HG03045 (cell line): ENCODE results near the gene RNF38.
"Not testable (repeated sequence)": the region's sequence is repeated elsewhere in the genome, so short reads cannot be mapped to it uniquely, and the experiment has no call there.

ENCODE experiments used
- ATAC-seq: cut with Tn5 transposase; IDR thresholded peaks from one replicate; pipeline ENCODE4 v1.9.1; 2021; ENCODE audit warnings: mild to moderate bottlenecking, moderate library complexity; ENCODE audit not compliant: unreplicated experiment

Gene RNF38

DNA sequence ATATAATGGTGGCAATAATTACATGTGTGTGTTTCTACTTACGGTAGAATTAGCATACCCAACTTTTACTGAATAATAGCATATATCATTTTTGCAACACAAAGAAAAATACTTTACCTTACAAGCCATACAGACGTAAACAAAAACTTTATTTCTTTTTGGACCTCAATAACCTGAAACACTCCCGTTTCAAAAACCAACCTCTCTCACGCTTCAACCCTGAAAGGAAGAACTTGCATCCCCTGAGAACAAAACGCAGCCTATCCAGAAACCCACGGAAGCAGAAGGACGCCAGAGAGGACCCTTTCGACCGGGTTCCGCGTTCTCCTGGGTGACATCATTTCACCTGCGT, at the start of gene RNF38:
Gene RNF38 (minus strand): TSS at position 290 of the 352 bp plus-strand sequence. CDS start 161 bp downstream, at position 129.
- ATAC-seq = no peak

- ATAC-seq = not testable (repeated sequence)
Observed at GRCh38 chr9:36448555-36448954, 48.5 kb upstream of the RNF38 start.

- ATAC-seq = no peak
Observed at GRCh38 chr9:36448017-36448416, 47.9 kb upstream of the RNF38 start.

DNA sequence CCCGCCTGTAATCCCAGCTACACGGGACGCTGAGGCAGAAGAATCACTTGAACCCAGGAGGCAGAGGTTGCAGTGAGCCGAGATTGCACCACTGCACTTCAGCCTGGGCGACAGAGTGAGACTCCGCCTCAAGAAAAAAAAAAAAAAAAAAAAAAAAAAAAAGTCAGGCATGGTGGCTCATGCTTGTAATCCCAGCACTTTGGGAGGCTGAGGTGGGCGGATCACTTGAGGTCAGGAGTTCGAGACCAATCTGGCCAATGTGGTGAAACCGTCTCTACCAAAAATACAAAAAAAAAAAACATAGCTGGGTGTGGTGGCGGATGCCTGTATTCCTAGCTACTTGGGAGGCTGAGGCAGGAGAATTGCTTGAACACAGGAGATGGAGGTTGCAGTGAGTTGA, 46.6 kb upstream of the RNF38 start:
- ATAC-seq = not testable (repeated sequence)

GRCh38 chr9:36445800-36446361, 45.8 kb upstream of the RNF38 start:
- no peak for ATAC-seq

- no peak for ATAC-seq
Observed at GRCh38 chr9:36444203-36444602, 44.1 kb upstream of the RNF38 start.

GRCh38 chr9:36443581-36443980, 43.5 kb upstream of the RNF38 start:
- no peak for ATAC-seq

DNA sequence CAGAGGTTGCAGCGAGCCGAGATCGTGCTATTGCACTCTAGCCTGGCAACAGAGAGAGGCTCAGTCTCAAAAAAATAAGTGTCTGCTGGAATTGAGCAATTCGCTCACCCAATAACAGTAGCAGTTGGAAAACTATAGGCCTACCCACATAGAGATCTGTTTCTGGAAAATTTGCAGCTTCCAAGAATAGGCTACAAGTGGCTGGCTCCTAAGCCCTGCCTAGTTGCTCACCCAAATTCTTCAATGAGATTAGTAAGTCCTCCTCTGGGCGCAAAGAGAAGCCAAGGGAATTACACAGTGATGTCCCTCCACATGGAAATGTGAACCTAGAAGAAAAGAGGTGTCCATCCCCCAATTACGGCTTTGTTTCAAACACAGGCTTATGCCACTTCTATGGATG, 42.6 kb upstream of the RNF38 start:
- ATAC-seq = no peak

GRCh38 chr9:36441966-36442365, 41.9 kb upstream of the RNF38 start:
- ATAC-seq = no peak

DNA sequence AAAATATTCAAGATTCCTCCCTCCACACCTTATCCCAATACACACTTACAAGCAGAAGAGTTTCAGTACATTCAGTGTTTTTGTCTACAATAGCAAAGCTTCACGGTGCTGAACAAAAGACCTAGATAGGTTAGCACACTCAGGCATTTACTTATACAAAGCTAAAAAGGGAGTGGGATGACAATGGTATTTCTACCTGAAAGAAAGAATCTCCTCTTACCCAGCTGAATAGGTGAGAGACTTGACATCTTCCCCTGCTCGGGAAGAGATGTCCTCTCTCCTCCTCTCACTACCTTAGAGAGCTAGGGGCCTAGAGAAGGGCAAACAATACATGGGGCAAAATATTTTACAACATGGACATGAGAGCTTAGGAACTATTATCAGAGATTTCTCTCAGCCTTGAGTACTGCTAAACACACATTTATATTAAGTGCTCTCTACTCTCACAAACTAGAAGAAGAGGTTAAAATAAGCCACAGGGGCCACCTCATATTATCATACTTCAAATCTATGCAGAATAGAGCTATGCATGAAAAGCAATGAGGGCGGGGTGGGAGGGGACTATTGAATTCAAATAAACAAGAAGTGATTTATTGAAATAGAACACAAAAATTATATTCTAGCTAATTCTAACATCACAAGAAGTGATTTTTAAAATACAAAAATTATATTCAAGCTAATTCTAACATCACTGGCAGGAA, 38.6 kb upstream of the RNF38 start:
- ATAC-seq = no peak

DNA sequence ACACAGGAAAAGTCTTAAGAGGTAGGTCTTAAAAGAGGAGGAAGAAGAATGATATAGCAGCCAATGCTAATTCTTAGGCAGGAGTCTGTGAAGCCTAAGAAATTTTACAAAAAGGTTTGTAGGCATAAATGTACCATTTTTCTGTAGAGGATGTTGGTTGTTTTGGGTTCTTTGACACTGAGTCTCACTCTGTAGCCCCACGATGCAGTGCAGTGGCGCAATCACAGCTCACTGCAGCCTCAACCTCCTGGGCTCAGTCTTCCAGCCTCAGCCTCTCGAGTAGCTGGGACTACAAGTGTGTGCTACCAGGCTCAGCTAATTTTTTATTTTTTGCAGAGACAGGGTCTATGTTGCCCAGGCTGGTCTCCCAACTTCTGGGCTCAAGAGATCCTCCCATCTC, 37.7 kb upstream of the RNF38 start:
- ATAC-seq = no peak

- no peak for ATAC-seq
Observed at GRCh38 chr9:36436909-36437308, 36.8 kb upstream of the RNF38 start.

GRCh38 chr9:36433386-36433785, 33.3 kb upstream of the RNF38 start:
- no peak for ATAC-seq

- ATAC-seq = no peak
Observed at GRCh38 chr9:36431078-36431477, 31.0 kb upstream of the RNF38 start.

DNA sequence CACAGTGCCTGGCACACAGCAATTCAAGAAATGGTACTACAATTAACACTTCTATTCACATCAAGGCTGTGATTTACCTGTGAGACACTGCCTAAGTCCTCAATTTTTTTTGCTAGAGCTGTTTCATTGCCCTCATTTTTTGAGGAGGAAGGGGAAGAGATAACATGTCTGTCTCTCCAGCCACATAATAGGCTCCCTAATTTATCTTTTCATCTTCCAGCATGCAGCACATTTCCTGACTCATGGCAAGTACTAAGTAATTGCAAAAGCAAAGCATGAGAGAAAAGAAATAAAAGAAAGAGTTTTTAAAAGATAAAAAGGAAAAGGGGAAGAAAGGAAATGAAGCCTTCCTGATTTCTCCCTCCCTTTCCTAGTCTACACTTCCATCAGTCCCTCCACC, 26.9 kb upstream of the RNF38 start:
- no peak for ATAC-seq

- ATAC-seq = no peak
Observed at GRCh38 chr9:36426348-36426747, 26.3 kb upstream of the RNF38 start.

DNA sequence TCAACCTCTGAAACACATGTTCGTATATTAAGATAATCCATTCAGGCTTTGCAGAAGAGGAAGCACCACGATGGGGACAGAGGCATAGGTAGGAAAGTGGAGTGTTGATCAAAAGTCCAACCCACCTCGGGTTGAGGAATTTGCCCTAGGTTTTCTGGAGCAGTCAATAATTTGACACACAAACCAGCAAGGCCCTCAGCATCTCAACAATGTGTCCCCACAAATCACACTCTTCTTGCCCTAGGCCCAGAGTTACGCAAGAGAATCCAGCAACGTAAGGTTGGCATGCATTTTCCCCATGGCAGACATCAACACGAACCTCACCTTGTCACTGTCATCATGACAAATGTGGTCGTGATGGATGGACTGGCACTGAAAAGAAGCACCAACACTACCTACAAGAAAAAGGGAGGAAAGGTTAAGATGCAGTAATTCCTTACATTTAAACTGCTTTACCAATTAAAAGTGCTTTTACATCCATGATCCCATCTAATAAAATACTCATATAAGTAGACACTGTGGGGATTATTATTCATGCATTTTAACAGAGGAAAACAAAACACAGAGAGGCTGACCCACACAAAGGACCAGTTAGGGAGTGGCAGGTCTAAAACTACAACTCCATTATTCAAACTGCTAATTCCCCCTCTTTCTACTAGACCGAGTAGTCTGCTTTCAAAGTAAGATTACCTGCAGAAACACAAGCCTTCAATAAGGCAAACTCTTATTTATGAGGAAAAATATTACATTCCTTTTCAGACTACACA, 24.4 kb upstream of the RNF38 start:
- ATAC-seq = no peak

DNA sequence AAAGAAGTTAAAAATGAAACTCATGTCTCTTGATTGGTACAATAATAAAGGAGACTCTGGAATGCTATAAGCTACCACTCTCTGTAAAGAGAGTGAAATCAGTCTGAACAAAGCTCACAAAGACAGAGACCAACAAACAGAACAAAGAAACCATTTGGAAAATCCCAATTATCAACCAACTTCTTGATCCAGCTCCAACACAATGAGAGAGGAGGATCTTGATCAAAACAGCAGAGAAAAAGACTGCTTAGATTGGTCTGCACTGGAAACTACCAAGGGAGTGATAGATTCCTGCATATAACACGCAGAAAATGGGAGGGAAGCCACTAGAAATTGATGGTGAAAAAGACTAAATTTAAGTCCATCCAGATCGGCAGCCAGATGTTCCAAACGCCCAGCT, 23.1 kb upstream of the RNF38 start:
- no peak for ATAC-seq

- ATAC-seq = no peak
Observed at GRCh38 chr9:36416890-36417289, 16.8 kb upstream of the RNF38 start.

- ATAC-seq = no peak
Observed at GRCh38 chr9:36415822-36416525, 15.9 kb upstream of the RNF38 start.

DNA sequence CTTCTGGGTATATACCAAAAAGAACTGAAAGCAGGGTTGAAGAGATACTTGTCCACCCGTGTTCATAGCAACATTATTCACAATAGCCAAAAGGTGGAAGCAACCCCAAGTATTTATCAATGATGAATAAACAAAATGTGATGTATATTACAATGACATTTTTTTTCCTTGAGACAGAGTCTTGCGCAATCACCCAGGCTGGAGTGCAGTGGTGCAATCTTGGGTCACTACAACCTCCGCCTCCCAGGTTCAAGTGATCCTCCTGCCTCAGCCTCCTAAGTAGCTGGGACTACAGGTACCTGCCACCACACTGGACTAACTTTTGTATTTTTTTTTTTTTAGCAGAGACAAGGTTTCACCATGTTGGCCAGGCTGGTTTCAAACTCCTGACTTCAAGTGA, 11.3 kb upstream of the RNF38 start:
- ATAC-seq = not testable (repeated sequence)

DNA sequence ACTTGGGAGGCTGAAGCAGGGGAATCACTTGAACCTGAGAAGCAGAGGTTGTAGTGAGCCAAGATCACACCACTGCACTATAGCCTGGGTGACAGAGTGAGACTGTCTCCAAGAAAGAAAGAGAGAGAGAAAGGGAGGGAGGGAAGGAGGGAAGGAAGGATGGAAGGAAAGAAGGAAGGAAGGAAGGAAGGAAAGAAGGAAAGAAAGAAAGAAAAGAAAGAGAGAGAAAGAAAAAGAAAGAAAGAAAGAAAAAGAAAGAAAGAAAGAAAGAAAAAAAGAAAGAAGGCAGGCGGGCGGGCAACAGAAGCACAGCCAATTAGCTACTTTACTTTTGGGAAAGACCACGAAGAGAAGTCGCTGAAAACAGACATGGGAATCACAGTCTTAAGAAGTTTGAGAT, 9.0 kb upstream of the RNF38 start:
- not testable (repeated sequence) for ATAC-seq
